Kasumi-1 (cell line): Measurements from ENCODE around the gene HYOU1.
"Not testable (repeated sequence)": the region's sequence is repeated elsewhere in the genome, so short reads cannot be mapped to it uniquely, and the experiment has no call there.

Experiments used
- DNase-seq, 2 experiments: peaks; one replicate each; lab custom pipeline; 2025; lab: John Stamatoyannopoulos, UW

The HYOU1 gene

DNA sequence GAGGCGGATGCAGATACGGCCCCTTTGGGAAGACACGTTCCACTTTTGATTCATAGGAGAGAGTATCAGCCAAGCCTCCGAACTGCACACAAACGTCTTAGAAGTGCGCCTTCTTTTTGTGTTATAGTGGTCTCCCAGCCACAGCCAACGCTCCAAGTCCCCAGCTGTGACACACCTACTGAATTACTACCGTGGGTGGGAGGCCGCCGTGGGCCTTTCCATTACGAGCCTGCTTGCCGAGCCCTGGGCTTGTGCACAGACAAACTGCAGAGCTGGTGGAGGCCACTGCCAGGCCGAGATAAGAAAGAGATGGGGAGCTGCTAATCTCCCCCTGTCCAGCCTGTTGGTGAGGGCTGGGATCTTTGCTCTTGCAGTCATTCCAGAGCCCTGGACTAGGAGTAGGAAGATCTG, 28.4 kb upstream of the HYOU1 start:
- DNase-seq = peak in 1 of 2 experiments; percentile 58

DNA sequence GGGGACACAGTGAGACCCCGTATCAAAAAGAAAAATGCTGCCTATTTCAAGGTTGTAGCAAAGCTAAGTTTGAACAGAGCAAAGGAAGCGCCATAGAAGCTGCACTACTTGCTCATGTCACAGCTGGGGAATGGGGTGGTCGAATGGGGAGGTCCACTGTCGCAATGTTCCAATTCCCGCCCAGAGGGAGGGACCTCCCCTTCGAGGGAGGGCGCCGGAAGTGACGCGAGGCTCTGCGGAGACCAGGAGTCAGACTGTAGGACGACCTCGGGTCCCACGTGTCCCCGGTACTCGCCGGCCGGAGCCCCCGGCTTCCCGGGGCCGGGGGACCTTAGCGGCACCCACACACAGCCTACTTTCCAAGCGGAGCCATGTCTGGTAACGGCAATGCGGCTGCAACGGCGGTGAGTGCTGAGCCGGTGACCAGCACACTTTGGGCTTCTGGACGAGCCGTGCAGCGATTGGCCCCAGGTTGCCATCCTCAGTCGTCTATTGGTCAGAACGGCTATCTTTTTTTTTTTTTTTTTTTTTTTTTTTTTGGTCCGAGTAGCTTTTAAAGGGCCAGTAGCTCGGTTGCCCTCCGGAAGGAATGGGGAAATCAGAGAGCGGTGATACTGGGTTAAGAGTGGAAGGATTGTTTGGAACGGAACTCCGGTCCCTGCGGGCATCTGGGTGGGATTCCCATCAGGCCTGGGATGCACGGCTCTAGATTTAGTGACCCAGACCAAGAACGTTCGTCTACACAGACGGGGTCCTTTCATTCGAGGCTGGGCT, 27.8 kb upstream of the HYOU1 start, which contains the start of gene HMBS:
TSS of gene HMBS (plus strand) at position 219 of the 774 bp plus-strand sequence. CDS start at position 372, 153 bp downstream.
- DNase-seq = peak; percentile 94 to 95

DNA sequence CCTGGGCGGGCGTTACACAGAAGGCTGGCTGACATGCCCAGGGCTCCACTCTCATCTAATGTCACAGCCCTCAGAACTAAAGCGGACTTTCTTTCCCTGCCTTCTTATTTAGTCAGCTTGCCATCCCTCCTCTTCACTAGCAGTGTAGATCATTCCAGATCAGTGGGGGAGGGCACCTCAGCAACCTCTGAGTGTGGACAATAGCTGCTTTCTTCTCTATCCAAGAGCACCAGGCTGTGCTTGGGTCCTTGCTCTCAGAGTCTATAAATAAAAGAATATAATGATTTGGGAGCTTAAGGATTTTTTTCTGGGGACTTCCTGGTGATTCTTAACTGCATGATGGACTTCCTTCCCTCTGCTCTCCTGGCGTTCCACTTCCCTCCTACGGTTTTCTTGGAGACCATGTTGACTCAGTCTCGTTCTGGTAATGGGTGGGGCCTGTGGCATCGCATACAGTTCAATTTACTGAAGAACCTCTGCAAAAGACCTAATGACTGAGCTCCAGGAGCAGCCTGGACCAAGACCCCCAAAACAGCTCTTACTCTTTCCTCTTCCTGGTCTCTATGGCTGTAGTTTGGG, 24.8 kb upstream of the HYOU1 start:
- no peak for DNase-seq

DNA sequence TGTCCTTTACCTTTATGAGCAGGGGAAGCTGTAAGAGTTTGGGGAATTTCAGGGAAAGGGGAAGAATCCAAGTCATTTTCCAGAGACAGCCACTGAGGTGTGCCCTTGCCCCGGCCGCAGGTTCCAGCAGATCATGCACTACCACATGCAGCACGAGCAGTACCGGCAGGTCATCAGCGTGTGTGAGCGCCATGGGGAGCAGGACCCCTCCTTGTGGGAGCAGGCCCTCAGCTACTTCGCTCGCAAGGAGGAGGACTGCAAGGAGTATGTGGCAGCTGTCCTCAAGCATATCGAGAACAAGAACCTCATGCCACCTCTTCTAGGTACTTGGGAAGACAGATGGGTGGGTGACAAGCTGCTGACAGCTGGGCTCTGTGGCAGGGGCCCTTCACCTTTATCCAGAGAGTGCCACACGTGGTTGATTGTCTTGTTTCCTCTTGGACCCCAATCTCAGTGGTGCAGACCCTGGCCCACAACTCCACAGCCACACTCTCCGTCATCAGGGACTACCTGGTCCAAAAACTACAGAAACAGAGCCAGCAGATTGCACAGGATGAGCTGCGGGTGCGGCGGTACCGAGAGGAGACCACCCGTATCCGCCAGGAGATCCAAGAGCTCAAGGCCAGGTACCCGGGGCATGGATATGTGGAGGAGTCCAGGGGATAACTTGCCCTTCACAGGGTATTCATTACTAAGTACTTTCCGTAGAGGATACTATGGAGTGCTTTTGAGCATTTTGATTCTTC, 21.8 kb upstream of the HYOU1 start:
- no peak for DNase-seq

DNA sequence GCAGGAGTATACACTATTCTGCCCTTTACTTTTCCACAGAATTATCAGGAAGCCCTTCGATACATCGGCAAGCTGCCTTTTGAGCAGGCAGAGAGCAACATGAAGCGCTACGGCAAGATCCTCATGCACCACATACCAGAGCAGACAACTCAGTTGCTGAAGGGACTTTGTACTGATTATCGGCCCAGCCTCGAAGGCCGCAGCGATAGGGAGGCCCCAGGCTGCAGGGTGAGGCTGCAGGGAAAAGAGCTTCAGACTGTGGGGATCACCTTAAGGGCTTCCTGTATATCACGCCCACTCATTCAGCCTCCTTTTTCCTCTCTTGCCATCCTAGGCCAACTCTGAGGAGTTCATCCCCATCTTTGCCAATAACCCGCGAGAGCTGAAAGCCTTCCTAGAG, 20.8 kb upstream of the HYOU1 start:
- DNase-seq = no peak

DNA sequence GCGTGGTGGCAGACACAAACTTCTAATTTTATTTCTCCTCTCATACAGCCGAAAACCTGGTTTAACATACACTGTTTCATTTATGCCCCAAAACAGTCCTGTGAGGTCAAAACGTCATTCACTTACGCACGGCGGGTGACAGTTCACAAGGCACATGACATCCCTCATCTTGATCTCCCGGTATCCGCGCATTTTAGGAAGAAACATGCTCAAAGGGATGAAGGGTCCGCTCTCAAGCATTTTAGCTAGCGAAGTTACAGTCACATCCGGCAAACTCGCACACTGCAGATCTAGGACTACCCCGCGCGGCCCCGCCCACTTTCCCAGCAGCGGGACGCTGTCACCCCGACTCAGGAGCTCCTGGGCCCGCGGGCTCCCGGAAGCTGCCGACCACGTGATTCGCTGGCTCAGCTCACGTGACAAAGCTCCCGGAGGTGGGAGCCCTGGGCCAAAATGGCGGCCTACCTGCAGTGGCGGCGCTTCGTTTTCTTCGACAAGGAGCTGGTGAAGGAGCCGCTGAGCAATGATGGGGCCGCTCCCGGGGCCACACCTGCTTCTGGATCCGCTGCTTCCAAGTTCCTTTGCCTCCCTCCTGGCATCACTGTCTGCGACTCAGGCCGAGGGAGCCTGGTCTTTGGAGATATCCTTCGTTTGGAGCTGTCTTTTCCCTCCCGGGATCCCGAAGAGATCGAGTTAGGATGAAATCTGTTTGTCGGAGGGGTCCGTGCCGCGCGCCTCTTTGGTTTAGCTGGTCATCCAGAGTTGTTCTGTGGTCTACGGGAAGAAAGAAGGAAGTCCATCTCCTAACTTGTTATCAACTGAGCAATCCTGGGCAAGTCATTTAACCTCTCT, 10.6 kb upstream of the HYOU1 start, which contains the start of gene VPS11:
TSS of gene VPS11 (plus strand) at position 448 of the 852 bp plus-strand sequence. CDS start at position 454, 6 bp downstream.
- DNase-seq = peak; percentile 96 to 97

DNA sequence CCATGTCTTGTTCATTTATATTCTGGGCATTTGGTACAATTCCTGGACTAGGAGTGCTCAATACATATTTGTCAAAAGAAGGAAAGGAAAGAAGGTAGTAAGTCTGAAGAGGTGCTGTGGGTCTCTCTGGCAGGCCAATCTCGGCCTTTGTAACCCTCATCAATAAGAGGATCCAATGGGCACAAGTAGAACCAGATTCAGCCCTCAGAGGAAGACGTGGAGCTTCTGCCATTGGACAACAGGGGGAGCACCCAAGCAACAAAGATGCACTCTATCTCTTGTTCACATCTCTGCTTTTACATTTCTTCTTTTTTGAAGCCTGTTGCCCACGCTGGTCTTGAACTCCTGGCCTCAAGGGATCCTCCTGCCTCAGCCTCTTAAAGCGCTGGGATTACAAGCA, 8.4 kb upstream of the HYOU1 start:
- peak; percentile 77 to 83 for DNase-seq

DNA sequence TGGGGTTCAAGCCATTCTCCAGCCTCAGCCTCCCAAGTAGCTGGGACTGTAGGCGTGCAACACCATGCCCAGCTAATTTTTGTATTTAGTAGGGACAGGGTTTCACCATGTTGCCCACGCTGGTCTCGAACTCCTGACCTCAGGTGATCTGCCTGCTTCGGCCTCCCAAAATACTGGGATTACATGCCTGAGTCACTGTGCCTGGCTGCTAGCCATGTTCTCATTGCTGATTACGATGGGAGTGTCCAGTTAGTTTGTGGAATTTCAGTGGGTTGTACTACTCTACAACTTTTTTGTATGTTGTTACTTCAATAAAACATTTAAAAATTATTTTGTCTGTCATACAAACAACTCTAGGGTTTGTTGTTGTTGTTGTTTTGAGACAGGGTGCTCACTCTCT, 5.8 kb upstream of the HYOU1 start:
- DNase-seq = no peak

DNA sequence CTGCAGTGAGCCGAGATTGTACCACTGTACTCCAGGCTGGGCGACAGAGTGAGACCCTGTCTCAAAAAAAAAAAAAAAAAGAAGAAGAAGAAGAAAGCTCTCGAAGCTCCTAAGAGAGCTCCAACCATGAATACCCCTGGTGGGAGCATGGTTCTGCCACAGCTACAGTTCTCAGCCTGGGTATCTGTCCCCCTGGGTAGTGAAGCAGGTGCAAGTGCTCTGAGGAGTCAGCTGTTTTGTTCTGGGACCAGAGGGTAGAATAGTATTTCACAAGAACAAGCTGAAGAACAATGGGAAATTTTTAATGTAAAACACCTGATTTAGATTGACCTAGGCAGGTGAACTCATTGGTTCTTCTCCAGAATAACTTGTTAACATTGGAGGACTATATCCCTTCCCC, 4.3 kb upstream of the HYOU1 start:
- no peak for DNase-seq

DNA sequence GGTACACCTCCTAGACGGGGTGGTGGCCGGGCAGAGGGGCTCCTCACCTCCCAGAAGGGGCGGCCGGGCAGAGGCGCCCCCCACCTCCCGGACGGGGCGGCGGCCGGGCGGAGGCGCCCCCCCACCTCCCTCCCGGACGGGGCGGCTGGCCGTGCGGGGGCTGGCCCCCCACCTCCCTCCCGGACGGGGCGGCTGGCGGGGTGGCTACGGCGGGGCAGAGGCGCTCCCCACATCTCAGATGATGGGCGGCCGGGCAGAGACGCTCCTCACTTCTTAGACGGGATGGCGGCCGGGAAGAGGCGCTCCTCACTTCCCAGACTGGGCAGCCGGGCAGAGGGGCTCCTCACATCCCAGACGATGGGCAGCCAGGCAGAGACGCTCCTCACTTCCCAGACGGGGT, 2.1 kb upstream of the HYOU1 start:
- DNase-seq = not testable (repeated sequence)

DNA sequence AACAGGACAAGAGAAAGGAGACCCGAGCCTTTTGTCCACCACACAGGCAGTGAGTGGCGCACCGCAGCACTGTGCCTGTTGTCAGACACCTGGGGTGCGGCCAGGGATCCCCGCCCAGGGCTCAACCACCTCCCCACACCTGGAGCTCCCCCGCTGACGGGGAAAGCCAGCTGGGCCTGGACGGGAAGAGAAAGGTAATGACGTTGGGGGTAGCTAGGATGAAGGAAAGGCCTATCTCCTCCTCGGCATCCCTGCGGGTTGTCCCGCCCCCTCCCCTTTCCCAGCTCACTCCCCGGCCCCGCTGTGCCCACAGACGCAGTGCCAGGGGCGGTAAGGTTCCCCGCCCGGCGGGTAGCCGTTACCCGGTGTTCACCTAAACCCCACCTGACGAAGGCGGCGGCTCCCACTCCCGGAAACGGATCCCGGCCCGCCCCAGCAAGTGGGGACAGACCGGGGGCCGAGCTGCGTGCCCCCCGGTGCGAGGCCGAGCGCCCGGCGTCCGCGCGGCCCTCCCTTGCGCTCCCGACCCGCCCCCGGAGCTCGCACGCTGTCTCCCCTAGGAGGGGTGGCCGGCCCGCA, 495 bp downstream of the HYOU1 start:
- no peak for DNase-seq

DNA sequence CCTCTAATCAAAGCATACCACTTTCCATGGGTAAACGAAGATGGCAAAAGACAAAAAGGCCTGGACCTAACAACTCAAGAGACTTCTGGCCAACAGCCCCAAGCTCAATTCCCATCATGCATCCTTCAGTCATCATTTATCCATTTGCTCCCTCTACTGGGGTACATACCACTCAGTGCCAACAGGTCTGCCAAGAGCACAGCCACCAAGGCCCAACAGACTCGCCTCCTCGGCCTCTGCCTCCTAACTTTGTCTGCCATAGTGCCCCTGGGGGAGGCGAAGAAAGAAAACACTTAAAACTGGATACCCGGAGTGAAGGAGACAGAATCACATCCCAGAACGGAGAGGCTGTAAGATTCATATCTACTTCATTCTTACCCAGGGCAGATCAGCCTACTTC, 1.1 kb downstream of the HYOU1 start:
- DNase-seq = peak; percentile 63 to 76

DNA sequence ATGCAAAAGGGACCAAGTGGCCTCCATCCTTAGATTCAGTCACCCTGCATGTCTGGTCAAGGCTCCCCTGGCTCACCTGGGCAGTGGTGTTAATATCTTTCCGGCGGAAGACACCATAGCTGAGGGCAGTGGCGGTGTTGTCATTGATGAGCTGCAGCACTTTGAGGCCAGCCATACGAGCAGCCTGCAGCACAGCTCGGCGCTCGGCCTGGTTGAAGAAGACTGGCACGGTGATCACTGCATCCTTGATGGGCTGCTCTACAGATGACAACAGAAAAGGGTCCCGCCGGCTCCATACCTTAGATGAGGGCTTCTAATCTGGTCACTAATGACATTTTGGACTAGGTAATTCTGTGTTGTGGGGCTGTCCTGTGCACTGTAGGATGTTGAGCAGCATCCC, 2.6 kb downstream of the HYOU1 start:
- no peak for DNase-seq

DNA sequence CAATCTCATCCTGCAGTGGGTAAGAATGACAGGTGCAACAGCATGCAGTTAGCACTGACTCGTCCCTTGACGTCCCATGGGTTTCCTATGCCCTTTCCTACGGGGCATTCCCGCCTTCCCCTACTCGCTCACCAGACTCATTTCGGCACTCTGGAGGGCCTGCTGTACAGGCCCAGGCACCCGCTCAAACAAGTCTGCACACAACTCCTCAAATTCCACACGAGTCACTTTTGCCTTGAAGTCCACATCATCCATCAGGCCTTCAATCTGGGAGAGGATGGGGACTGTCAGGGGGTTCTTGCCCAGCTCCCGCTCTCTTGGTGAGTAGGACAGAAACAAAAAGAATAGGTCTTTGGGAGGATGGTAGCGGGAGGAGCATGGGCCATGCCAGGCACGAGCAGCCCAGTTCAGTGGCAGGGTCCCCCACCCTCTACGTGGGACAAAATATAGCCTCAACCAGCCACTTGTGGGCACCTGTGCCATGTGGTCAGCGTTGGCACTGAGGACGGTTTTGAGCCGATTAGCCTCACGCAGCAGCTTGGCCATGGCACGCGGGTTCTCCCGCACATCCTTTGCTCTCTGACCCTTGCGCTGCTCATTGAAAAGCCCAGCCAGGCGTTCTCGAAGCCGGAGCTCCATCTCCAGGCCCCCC, 4.7 kb downstream of the HYOU1 start:
- no peak for DNase-seq

DNA sequence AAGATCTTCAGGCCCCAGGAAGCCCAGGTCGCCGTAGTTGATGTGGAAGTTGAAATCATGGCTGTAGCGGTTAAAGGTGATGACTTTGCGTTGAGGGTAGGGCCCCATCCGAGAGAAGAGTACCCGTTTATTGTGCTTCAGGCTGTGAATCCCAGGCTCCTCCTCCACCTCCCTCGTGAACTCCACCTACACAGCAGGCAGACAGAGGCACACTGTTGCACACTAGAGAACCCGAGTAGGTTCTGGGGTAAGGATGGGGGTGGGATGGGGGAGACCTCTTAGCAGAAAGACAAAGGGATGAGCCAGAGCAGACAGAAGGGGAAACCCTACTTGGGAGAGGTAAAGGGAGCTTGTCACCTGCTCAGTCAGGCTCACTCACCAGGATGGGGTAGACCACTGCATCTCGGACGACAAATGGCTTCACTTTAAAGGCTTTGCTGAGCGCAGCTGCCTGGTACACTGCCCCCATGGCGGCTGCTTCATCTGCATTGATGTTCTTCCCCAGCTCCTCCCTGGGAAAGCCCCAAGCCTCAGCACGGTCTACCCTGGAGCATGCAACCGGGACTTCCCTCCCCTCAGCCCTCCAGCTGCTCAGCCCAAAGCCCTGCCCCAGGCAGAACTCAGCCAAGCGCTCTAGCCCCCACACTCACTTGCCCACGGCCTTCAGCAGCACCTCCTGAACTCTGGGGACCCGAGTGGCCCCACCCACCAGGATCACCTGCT, 5.4 kb downstream of the HYOU1 start:
- DNase-seq = no peak

DNA sequence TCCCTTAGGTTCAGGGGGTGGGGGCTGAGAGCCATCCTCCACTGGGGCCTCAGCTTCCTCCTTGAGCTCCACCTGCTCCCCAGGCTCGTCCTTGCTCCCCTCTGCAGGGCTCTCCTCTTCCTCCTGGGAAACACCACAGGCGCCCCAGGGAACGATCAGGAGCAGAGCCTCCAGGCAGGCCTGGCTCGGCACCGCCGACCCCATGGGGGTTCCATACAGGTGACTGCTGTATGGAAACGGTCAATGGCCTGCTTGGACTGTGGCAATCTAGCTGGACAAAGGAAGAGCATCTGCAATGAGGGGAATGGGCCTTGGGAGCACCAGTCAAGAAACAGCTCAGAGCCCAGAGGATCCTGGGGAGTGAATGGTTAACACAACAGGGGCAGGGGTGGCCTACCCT, 7.9 kb downstream of the HYOU1 start:
- DNase-seq = no peak

DNA sequence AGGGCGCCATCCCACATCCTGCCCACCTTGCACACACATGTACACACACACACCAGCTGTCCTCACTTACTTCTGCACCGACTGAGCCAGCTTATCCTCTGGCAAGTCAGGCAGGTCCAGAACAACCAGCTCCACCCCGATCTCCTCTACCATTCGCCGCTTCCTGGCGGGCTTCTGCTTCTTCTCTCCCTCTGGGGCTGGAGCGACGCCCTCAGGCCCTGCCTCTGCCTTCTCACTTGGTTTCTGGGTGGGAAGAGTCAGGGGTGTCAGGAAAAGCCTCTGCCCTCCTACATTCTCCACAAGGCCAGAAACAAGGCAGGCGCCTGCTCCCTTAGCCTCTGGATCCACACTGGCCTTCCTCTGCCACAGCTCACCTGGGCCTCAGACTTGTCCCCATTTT, 8.4 kb downstream of the HYOU1 start:
- no peak for DNase-seq

DNA sequence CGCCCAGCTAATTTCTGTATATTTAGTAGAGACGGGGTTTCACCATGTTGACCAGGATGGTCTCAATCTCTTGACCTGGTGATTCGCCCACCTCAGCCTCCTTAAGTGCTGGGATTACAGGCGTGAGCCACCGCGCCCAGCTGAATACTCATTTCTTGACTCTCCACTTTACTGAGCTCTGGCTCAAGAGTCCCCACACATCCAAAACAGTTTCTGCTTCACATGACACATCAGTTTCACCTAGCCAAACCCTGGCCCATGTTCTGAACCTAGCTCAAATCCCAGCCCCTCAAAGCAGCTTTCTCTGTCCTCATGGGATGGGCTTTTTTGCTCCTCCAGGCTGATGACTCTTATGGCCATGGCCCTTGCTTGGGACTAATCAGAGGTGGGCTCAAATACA, 9.8 kb downstream of the HYOU1 start:
- DNase-seq = no peak

DNA sequence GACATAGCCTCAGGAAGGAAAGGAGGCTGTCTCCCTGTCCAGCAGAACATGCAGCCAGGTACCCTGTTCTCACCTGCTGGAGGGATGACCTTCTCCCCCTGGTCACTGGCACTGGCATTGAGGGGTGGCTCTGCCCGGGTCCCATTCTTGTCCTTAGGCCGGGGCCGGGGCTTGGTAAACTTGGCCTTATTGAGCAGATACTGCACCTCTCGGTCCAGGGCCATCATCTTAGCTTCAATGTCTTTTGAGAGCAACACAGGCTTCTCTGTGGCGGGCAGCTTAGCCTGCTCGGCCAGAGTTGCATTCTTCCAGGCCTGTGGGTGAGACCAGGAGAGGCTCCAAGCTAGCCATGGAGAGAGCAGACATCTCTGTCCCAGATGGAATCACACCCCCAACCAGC, 10.5 kb downstream of the HYOU1 start:
- DNase-seq = no peak

DNA sequence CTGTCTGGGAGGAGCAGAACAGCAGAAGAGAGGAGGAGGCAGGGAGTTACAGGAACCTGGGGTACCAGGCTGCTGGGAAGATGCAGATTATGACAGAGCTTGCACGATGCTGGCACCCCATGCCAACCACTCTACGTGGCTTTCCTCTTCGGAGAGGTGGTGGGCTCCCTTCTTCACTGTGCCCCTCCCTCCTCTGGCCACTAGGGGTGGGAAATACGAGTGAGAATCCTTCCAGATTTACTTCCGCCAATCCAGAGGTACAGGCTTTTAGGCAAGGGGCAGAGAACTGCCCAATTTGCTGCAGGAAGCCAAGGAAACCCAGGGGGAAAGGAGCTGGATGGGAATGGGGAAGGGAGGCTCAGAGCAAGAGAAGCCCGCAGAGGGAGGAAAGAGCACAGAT, 12.3 kb downstream of the HYOU1 start:
- DNase-seq = peak in 1 of 2 experiments; percentile 6
